Loucy (cell line): ENCODE data around the gene KRT33A.

ENCODE experiments used
- EZH2phosphoT487 ChIP-seq: fragments of 200-600 bp; IDR thresholded peaks from 2 replicates; pipeline ENCODE4 v1.6.1; 2018; ENCODE audit warnings: antibody characterized with exemption, mild to moderate bottlenecking, moderate library complexity, borderline replicate concordance
- TF ChIP-seq, protein P1 (sequence below): fragments of 200-600 bp; sonication (generic); conservative IDR thresholded peaks from 2 replicates; pipeline ENCODE4 v1.5.1; 2014; ENCODE audit warnings: mild to moderate bottlenecking, antibody characterized with exemption, low read length

DNA sequence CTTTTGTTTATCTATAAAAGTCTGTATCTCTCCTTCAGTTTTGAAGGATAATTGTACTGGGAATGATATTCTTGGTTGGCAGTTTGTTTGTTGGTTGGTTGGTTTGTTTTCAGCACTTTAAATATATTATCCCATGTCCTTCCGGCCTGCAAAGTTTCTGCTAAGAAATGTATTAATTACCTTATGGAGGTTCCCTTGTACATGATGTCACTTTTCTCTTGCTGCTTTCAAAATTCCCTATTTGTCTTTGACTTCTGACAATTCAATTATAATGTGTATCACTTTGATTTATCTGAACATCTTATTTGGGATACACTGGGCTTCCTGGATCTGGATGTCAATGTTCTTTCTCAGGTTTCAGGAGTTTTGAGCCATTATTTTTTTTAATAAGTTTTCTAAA is 35.6 kb upstream of the KRT33A start:
- TF ChIP-seq, protein P1, sequence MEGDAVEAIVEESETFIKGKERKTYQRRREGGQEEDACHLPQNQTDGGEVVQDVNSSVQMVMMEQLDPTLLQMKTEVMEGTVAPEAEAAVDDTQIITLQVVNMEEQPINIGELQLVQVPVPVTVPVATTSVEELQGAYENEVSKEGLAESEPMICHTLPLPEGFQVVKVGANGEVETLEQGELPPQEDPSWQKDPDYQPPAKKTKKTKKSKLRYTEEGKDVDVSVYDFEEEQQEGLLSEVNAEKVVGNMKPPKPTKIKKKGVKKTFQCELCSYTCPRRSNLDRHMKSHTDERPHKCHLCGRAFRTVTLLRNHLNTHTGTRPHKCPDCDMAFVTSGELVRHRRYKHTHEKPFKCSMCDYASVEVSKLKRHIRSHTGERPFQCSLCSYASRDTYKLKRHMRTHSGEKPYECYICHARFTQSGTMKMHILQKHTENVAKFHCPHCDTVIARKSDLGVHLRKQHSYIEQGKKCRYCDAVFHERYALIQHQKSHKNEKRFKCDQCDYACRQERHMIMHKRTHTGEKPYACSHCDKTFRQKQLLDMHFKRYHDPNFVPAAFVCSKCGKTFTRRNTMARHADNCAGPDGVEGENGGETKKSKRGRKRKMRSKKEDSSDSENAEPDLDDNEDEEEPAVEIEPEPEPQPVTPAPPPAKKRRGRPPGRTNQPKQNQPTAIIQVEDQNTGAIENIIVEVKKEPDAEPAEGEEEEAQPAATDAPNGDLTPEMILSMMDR = no peak
- no peak for TF ChIP-seq EZH2phosphoT487
